Measurements from ENCODE around the gene OR2C1.

The OR2C1 gene

GRCh38 chr16:3389663-3390338 is 34.1 kb downstream of the OR2C1 start:
- no peak for DNase-seq

GRCh38 chr16:3400446-3400778 is 44.7 kb downstream of the OR2C1 start:
- no peak for DNase-seq

- DNase-seq, result peak; percentile 90 to 99 (median 98)
Measured at GRCh38 chr16:3400779-3401688, 45.3 kb downstream of the OR2C1 start, which contains the start of the genes ZNF174 and ZSCAN32. Gene ZNF174, plus strand, starts transcription at chr16:3401215. Its CDS starts 790 bp downstream, at chr16:3402005. Gene ZSCAN32, minus strand, starts transcription at chr16:3401004. Its CDS starts 3,447 bp downstream, at chr16:3397557.

- peak in 2 of 56 donors; percentile 16 to 21 for DNase-seq
Measured at GRCh38 chr16:3401719-3402397, 46.2 kb downstream of the OR2C1 start.

All from amygdala (tissue), 56 donors.